HepG2 (cell line): ENCODE results near the gene RNF5. TPM values are rescaled to one million over a fixed set of nuclear protein-coding genes. Genes with fewer than 3 reads are reported as not detected.

Experiments
- ATAC-seq: fragments of 200-7000 bp; cut with Tn5 transposase; 3 replicates; pipeline ENCODE4 v1.9.1; 2020; ENCODE audit warnings: mild to moderate bottlenecking, moderate library complexity
- BruUV-seq: library from RNA; stranded (reverse); fragments of 400-500 nt; replicated peaks from 2 replicates; lab custom pipeline; 2021; lab: Mats Ljungman, UMichigan
- CTCF ChIA-PET: fragments of 300-600 bp; formaldehyde crosslinking; extraction: SDS; loops from one replicate; lab custom pipeline; 2021; ENCODE audit warnings: low total read pairs, inconsistent platforms, low intra/inter-chr PET ratio; lab: Yijun Ruan, JAX
- POLR2A ChIA-PET: fragments of 350-600 bp; sonication (Branson Sonifier 250); formaldehyde crosslinking; loops from one replicate; lab custom pipeline; 2020; ENCODE audit warnings: antibody characterized with exemption, inconsistent platforms; lab: Yijun Ruan, JAX
- DNase-seq: peaks from one replicate; pipeline ENCODE4 v3.0.0-alpha.2; 2015; ENCODE audit warnings: low spot score
- FAIRE-seq: peaks from 3 replicates; lab custom pipeline; 2011; peaks lifted over from hg19 to GRCh38; lab: Jason Lieb, UNC
- H2AFZ ChIP-seq: one replicate; pipeline ENCODE4 v1.6.1; 2011; ENCODE audit warnings: low read length, inconsistent platforms
- H3K27ac ChIP-seq: fragments of 300-600 bp; 3 replicates; pipeline ENCODE4 v1.8.0; 2011; ENCODE audit warnings: mixed run types, mild to moderate bottlenecking, mixed read lengths, low read length, inconsistent platforms; ENCODE audit not compliant: insufficient read depth; ENCODE audit errors: extremely low read length
- H3K27me3 ChIP-seq, 2 experiments: fragments of 200-600 bp in 1 of 2; 2 replicates in 1 of 2; 3 replicates in 1 of 2; pipeline versions ENCODE4 v1.6.0 to v1.8.0; 2011; ENCODE audit warnings: low read length in 2 of 2, mild to moderate bottlenecking in 2 of 2, moderate library complexity in 2 of 2, inconsistent platforms in 1 of 2; ENCODE audit not compliant: insufficient read depth in 2 of 2, control insufficient read depth in 1 of 2
- H3K36me3 ChIP-seq, 2 experiments: fragments of 200-600 bp in 1 of 2; replicated peaks in 1 of 2; 2 replicates in 1 of 2; 3 replicates in 1 of 2; pipeline versions ENCODE4 v1.5.1 to v1.8.0; 2011; ENCODE audit warnings: low read length in 2 of 2, inconsistent platforms in 1 of 2; ENCODE audit not compliant: insufficient read depth in 2 of 2, control insufficient read depth in 1 of 2
- H3K4me1 ChIP-seq: 2 replicates; pipeline ENCODE4 v1.5.1; 2012; ENCODE audit warnings: low read length, inconsistent platforms; ENCODE audit not compliant: insufficient read depth
- H3K4me2 ChIP-seq: 2 replicates; pipeline ENCODE4 v1.6.0; 2011; ENCODE audit warnings: low read depth, low read length, inconsistent platforms
- H3K4me3 ChIP-seq, 3 experiments: fragments of 200-600 bp in 1 of 3; sonication (generic), shearing (Covaris generic) in 1 of 3; replicated peaks in 1 of 3; 2 replicates each; pipeline ENCODE4 v1.5.1; 2011 to 2016; ENCODE audit warnings: low read length in 3 of 3, inconsistent platforms in 2 of 3, low read depth in 2 of 3, mild to moderate bottlenecking in 2 of 3, control low read depth in 1 of 3, mixed read lengths in 1 of 3; ENCODE audit not compliant: insufficient read depth in 1 of 3
- H3K79me2 ChIP-seq: one replicate; pipeline ENCODE4 v1.6.1; 2011; ENCODE audit warnings: low read length, inconsistent platforms; ENCODE audit not compliant: insufficient read depth
- H3K9ac ChIP-seq: 2 replicates; pipeline ENCODE4 v1.6.0; 2011; ENCODE audit warnings: mild to moderate bottlenecking, low read depth, low read length, inconsistent platforms; ENCODE audit not compliant: insufficient read depth
- H3K9me3 ChIP-seq: 2 replicates; pipeline ENCODE4 v1.5.1; 2012; ENCODE audit warnings: mild to moderate bottlenecking, low read length
- H4K20me1 ChIP-seq: 2 replicates; pipeline ENCODE4 v1.6.0; 2011; ENCODE audit warnings: inconsistent platforms, mild to moderate bottlenecking, low read length, moderate library complexity; ENCODE audit not compliant: insufficient read depth
- ZNF652 ChIP-seq: IDR thresholded peaks from 2 replicates; pipeline ENCODE4 v1.6.1; 2016; ENCODE audit warnings: low read depth, borderline replicate concordance
- ZNF687 ChIP-seq: sonication (generic); formaldehyde crosslinking; IDR thresholded peaks from 2 replicates; pipeline ENCODE4 v1.5.1; 2020; ENCODE audit warnings: mild to moderate bottlenecking, missing genetic modification reagents, moderate library complexity
- WGBS: methylation state at CpG from one replicate; pipeline ENCODE4 v1.1.6; 2017; ENCODE audit warnings: low lambda C conversion rate; 5-methylcytosine and 5-hydroxymethylcytosine counted together
- in situ Hi-C: cut with HindIII; loops from 2 replicates; pipeline ENCODE4 v1.10.0; 2017; ENCODE audit warnings: low pct_unique_long_range_greater_than_20kb; ENCODE audit not compliant: extremely low pct_ligation_motif_present
- intact Hi-C: fragments of 100-400 bp; cut with micrococcal nuclease; formaldehyde crosslinking; loops from one replicate; pipeline ENCODE4 v1.10.0; 2022; ENCODE audit not compliant: unreplicated experiment
- polyA plus RNA-seq, 8 experiments: library from polyadenylated mRNA; depleted of rRNA in 3 of 8; stranded (reverse) in 7 of 8; unstranded in 1 of 8; fragments of >200 nt; fragmentation: Illumina TruSeq in 4 of 8; extraction: Trizol in 4 of 8; gene quantifications; 2 replicates each; pipeline versions ENCODE4 v1.2.1 to v1.2.3, GENCODE V29; 2011 to 2016; ENCODE audit warnings: low read depth in 4 of 8, missing spikeins in 1 of 8, mixed read lengths in 1 of 8; ENCODE audit not compliant: insufficient read depth in 1 of 8
- total RNA-seq, 5 experiments: library from RNA; depleted of rRNA; stranded (reverse); fragments of >200 nt; fragmentation: Illumina TruSeq; extraction: Trizol; gene quantifications; 2 replicates each; pipeline ENCODE4 v1.2.3, GENCODE V29; 2016; ENCODE audit warnings: low read depth in 1 of 5

Gene RNF5
- total and polyA plus RNA-seq, 2 of the 13 experiments (the other 11 are each of a cell fraction or from before 2014, with no cell fraction given): 98.0 to 131 TPM

- Histone ChIP-seq H3K27me3 (peaks cover 4 to 29% of the 10 kb centered on the region in 2 experiments; a peak in 4 of 5 replicates), H3K79me2 (no peaks in the 10 kb centered on the region), H3K9ac (no peak overlapping the region), H4K20me1 (no peaks in the 10 kb centered on the region), H3K27ac (no peak overlapping the region), H3K4me2 (no peak overlapping the region), H3K36me3 (no peaks in the 10 kb centered on the region), H3K9me3 (no peaks in the 10 kb centered on the region), H3K4me3 (no peak overlapping the region), H3K4me1 (peaks cover 21% of the 10 kb centered on the region), H2AFZ (no peak overlapping the region)
- no peak for FAIRE-seq
- 50% methylated on average over 8 of the region's 9 CpGs for WGBS
- ChIA-PET POLR2A (no interaction called here), CTCF (no interaction called here)
- intact Hi-C loops (no loop called here), in situ Hi-C loops (no loop called here)
- DNase-seq: no peak
- 0 out of 2 replicates have a peak, but pooled peaks have one; percentile 9 for TF ChIP-seq ZNF687 (CRISPR knock-in tag)
- no peak for TF ChIP-seq ZNF652 (CRISPR knock-in tag)
- no peak for ATAC-seq
- BruUV-seq: no TSS peak
Observed at GRCh38 chr6:32202186-32202585, 24.0 kb downstream of the RNF5 start.
